OCI-LY1 (cell line): ENCODE data around the gene RAB25.
"Not testable (repeated sequence)": the region's sequence is repeated elsewhere in the genome, so short reads cannot be mapped to it uniquely, and the experiment has no call there.

Source experiments
- H2AFZ ChIP-seq: fragments of 200-600 bp; sonication (generic), shearing (Covaris generic); 2 replicates; pipeline ENCODE4 v1.6.0; 2014; ENCODE audit warnings: antibody characterized with exemption, mild to moderate bottlenecking, low read length
- H3F3A ChIP-seq: fragments of 200-600 bp; sonication (generic), shearing (Covaris generic); 2 replicates; pipeline ENCODE4 v1.6.0; 2014; ENCODE audit warnings: mild to moderate bottlenecking, antibody characterized with exemption, low read length, moderate library complexity; ENCODE audit not compliant: insufficient read depth
- H3K27ac ChIP-seq: fragments of 200-600 bp; sonication (generic); 2 replicates; pipeline ENCODE4 v1.5.1; 2014; ENCODE audit warnings: low read length, mixed run types, mild to moderate bottlenecking, low read depth; ENCODE audit not compliant: poor library complexity, severe bottlenecking
- H3K27me3 ChIP-seq: fragments of 200-600 bp; sonication (generic); 2 replicates; pipeline ENCODE4 v1.6.0; 2014; ENCODE audit warnings: antibody characterized with exemption, mild to moderate bottlenecking, low read length, moderate library complexity; ENCODE audit not compliant: insufficient read depth
- H3K36me3 ChIP-seq: fragments of 200-600 bp; sonication (generic); 2 replicates; pipeline ENCODE4 v1.6.1; 2014; ENCODE audit warnings: mild to moderate bottlenecking, antibody characterized with exemption, low read length, moderate library complexity, mixed read lengths; ENCODE audit not compliant: insufficient read depth
- H3K4me1 ChIP-seq: fragments of 200-600 bp; sonication (generic); 2 replicates; pipeline ENCODE4 v1.5.1; 2014; ENCODE audit warnings: mild to moderate bottlenecking, low read length, moderate library complexity; ENCODE audit not compliant: insufficient read depth, severe bottlenecking
- H3K4me2 ChIP-seq: fragments of 200-600 bp; sonication (generic), shearing (Covaris generic); 2 replicates; pipeline ENCODE4 v1.6.1; 2014; ENCODE audit warnings: low read length
- H3K4me3 ChIP-seq: fragments of 200-600 bp; sonication (generic); 2 replicates; pipeline ENCODE4 v1.5.1; 2014; ENCODE audit warnings: low read length, low read depth, mild to moderate bottlenecking, mixed read lengths; ENCODE audit not compliant: poor library complexity, severe bottlenecking
- H3K79me2 ChIP-seq: fragments of 200-600 bp; shearing (Covaris generic); 2 replicates; pipeline ENCODE4 v1.6.1; 2016; ENCODE audit warnings: mixed run types, low read length, mixed read lengths; ENCODE audit not compliant: insufficient read depth
- H3K9ac ChIP-seq: fragments of 200-600 bp; sonication (generic), shearing (Covaris generic); 2 replicates; pipeline ENCODE4 v1.6.1; 2014; ENCODE audit warnings: mild to moderate bottlenecking, low read length, mixed read lengths
- H3K9me2 ChIP-seq: fragments of 200-600 bp; sonication (generic), shearing (Covaris generic); 2 replicates; pipeline ENCODE4 v1.6.1; 2014; ENCODE audit warnings: low read depth, mild to moderate bottlenecking, low read length, mixed read lengths
- H3K9me3 ChIP-seq: fragments of 200-600 bp; shearing (Covaris generic); 2 replicates; pipeline ENCODE4 v1.6.1; 2014; ENCODE audit warnings: low read length, mixed read lengths
- H4K20me1 ChIP-seq: fragments of 200-600 bp; sonication (generic), shearing (Covaris generic); 2 replicates; pipeline ENCODE4 v1.6.0; 2016; ENCODE audit warnings: mild to moderate bottlenecking, low read length; ENCODE audit not compliant: insufficient read depth
- EZH2 ChIP-seq: fragments of 200-600 bp; sonication (generic), shearing (Covaris generic); IDR thresholded peaks from 2 replicates; pipeline ENCODE4 v1.8.0; 2017; ENCODE audit warnings: borderline replicate concordance, mixed run types, mild to moderate bottlenecking, antibody characterized with exemption, low read length, moderate library complexity, mixed read lengths
- TF ChIP-seq, protein P1 (sequence below): fragments of 200-600 bp; sonication (generic), shearing (Covaris generic); IDR thresholded peaks from 2 replicates; pipeline ENCODE4 v1.5.1; 2017; ENCODE audit warnings: mild to moderate bottlenecking, antibody characterized with exemption, low read length, moderate library complexity, mixed read lengths

Gene RAB25

DNA sequence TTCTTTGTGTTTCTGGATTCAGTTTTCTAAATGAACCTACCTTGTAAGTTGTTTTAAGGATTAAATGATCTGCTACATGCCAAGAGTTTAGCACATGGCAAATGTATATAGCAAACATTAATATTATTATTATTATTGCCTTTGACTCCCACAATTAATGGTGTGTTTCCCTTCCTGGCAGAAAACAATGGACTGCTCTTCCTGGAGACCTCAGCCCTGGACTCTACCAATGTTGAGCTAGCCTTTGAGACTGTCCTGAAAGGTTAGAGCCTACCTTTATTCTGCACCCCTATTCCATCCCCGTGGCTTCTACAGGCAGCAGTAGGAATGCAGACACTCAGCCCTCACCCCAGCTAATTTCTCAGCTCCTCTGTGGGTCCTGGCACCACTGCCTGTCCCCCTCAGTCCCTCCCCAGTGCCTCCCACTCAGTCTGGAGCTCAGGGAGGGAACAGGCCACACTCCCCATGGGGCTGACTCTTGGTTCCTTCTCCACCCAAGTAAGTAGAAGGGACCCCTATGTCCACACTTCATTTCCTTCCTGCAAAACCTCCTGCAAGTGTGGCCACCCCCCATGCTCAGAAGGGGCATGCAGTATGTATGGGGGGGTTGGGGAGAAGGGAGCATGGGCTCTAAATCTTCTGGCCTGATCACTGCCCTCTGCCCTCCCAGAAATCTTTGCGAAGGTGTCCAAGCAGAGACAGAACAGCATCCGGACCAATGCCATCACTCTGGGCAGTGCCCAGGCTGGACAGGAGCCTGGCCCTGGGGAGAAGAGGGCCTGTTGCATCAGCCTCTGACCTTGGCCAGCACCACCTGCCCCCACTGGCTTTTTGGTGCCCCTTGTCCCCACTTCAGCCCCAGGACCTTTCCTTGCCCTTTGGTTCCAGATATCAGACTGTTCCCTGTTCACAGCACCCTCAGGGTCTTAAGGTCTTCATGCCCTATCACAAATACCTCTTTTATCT is 8.8 kb downstream of the RAB25 start:
- Histone ChIP-seq H3K4me1 (peaks cover under 1% of the 10 kb centered on the region), H3K9me2 (no peaks in the 10 kb centered on the region), H3K4me3 (no peak overlapping the region), H3K27me3 (no peaks in the 10 kb centered on the region), H4K20me1 (no peaks in the 10 kb centered on the region), H3K9ac (no peak overlapping the region), H3K4me2 (no peak overlapping the region), H3K36me3 (no peaks in the 10 kb centered on the region), H3K9me3 (no peaks in the 10 kb centered on the region), H3K79me2 (no peaks in the 10 kb centered on the region), H2AFZ (no peak overlapping the region), H3F3A (no peaks in the 10 kb centered on the region), H3K27ac (no peak overlapping the region)
- TF ChIP-seq, protein P1, sequence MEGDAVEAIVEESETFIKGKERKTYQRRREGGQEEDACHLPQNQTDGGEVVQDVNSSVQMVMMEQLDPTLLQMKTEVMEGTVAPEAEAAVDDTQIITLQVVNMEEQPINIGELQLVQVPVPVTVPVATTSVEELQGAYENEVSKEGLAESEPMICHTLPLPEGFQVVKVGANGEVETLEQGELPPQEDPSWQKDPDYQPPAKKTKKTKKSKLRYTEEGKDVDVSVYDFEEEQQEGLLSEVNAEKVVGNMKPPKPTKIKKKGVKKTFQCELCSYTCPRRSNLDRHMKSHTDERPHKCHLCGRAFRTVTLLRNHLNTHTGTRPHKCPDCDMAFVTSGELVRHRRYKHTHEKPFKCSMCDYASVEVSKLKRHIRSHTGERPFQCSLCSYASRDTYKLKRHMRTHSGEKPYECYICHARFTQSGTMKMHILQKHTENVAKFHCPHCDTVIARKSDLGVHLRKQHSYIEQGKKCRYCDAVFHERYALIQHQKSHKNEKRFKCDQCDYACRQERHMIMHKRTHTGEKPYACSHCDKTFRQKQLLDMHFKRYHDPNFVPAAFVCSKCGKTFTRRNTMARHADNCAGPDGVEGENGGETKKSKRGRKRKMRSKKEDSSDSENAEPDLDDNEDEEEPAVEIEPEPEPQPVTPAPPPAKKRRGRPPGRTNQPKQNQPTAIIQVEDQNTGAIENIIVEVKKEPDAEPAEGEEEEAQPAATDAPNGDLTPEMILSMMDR: no peak
- no peak for TF ChIP-seq EZH2

DNA sequence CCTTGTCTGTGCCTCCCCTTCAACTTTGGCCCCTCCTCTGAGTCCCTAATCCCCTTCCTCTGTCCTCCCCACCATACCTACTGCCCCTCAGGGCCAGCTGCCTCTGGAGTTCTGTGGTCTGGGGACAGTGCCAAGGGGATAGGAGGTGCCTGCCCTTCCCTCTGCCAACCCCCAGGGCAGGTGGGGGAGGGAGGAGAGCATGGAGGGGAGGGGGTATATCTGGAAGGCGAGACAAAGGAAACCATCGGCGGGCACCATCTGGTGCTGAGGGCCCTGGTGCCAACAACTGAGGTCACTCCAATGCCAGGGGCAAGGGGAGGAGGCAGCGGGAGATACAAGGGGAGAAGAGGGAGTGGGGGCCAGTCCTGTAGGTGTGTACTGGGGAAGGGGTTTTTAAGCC is 9.6 kb downstream of the RAB25 start:
- no peak overlapping the region for H3K4me2 ChIP-seq
- no peaks in the 10 kb centered on the region for H3K27me3 ChIP-seq
- no peaks in the 10 kb centered on the region for H3K9me2 ChIP-seq
- H3K9me3 ChIP-seq: no peaks in the 10 kb centered on the region
- H2AFZ ChIP-seq: no peak overlapping the region
- H3K4me1 ChIP-seq: peaks cover 6% of the 10 kb centered on the region
- H3K27ac ChIP-seq: no peak overlapping the region
- H3K36me3 ChIP-seq: no peaks in the 10 kb centered on the region
- no peak for TF ChIP-seq EZH2
- TF ChIP-seq, protein P1: no peak
- no peaks in the 10 kb centered on the region for H3F3A ChIP-seq
- no peaks in the 10 kb centered on the region for H4K20me1 ChIP-seq
- H3K4me3 ChIP-seq: no peak overlapping the region
- no peak overlapping the region for H3K9ac ChIP-seq
- no peaks in the 10 kb centered on the region for H3K79me2 ChIP-seq

DNA sequence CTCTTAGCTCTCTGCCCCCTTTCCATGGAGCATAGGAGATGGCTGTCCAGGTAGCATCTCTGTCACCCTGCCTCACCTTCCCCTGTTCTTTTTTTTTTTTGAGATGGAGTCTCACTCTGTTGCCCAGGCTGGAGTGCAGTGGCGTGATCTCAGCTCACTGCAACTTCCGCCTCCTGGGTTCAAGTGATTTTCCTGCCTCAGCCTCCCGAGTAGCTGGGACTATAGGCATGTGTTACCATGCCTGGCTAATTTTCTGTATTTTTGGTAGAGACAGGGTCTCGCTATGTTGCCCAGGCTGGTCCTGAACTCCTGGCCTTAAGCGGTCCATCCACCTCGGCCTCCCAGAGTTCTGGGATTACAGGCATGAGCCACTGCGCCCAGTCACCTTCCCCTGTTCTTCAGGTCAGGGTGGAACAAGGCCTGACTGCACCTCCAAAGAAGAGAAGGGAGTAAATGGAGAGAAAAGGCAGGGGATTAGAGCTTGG is 10.4 kb downstream of the RAB25 start:
- H3K9me2 ChIP-seq, H3F3A ChIP-seq, H2AFZ ChIP-seq, H3K9ac ChIP-seq, H3K36me3 ChIP-seq, H3K9me3 ChIP-seq, H3K27me3 ChIP-seq, H3K4me2 ChIP-seq, H4K20me1 ChIP-seq, H3K79me2 ChIP-seq, H3K4me3 ChIP-seq, H3K27ac ChIP-seq: not testable (repeated sequence)
- H3K4me1 ChIP-seq: peaks cover 14% of the 10 kb centered on the region
